Activated CD8-positive, alpha-beta memory T cell treated with anti-CD3 and anti-CD28 coated beads, Interleukin-2, amount 50 U/mL, for 1 hour (primary cell): Measurements from ENCODE around the gene CASP8AP2.
A peak's percentile ranks its signal among the peaks of the same experiment; 100 is the strongest.
"Not testable (repeated sequence)": the region's sequence is repeated elsewhere in the genome, so short reads cannot be mapped to it uniquely, and the experiment has no call there.

Experiments used
- DNase-seq: peaks from one replicate; pipeline ENCODE4 v3.0.0-alpha.2; 2020; ENCODE audit errors: extremely low read depth

The CASP8AP2 gene

GRCh38 chr6:89829472-89830169 lies at the start of gene CASP8AP2:
Gene CASP8AP2 (plus strand): TSS chr6:89829880.
- DNase-seq = peak; percentile 95

GRCh38 chr6:89781070-89782034 lies 48.3 kb upstream of the CASP8AP2 start:
- no peak for DNase-seq

- no peak for DNase-seq
Observed at GRCh38 chr6:89782222-89782621, 47.5 kb upstream of the CASP8AP2 start.

- not testable (repeated sequence) for DNase-seq
Observed at GRCh38 chr6:89783293-89783692, 46.4 kb upstream of the CASP8AP2 start.

GRCh38 chr6:89784838-89785237 lies 44.8 kb upstream of the CASP8AP2 start:
- DNase-seq = no peak

GRCh38 chr6:89786970-89787369 lies 42.7 kb upstream of the CASP8AP2 start:
- no peak for DNase-seq

- DNase-seq = no peak
Observed at GRCh38 chr6:89787660-89788328, 41.9 kb upstream of the CASP8AP2 start.

GRCh38 chr6:89789980-89790379 lies 39.7 kb upstream of the CASP8AP2 start:
- no peak for DNase-seq

GRCh38 chr6:89790403-89790802 lies 39.3 kb upstream of the CASP8AP2 start:
- DNase-seq = no peak

- DNase-seq = no peak
Observed at GRCh38 chr6:89792881-89793280, 36.8 kb upstream of the CASP8AP2 start.

GRCh38 chr6:89793586-89793985 lies 36.1 kb upstream of the CASP8AP2 start:
- DNase-seq = no peak

GRCh38 chr6:89794324-89794723 lies 35.4 kb upstream of the CASP8AP2 start:
- DNase-seq = no peak

- no peak for DNase-seq
Observed at GRCh38 chr6:89797317-89797716, 32.4 kb upstream of the CASP8AP2 start.

GRCh38 chr6:89799096-89799495 lies 30.6 kb upstream of the CASP8AP2 start:
- DNase-seq = no peak

- no peak for DNase-seq
Observed at GRCh38 chr6:89799756-89800155, 29.9 kb upstream of the CASP8AP2 start.

GRCh38 chr6:89803271-89803670 lies 26.4 kb upstream of the CASP8AP2 start:
- no peak for DNase-seq

- DNase-seq = no peak
Observed at GRCh38 chr6:89805814-89806371, 23.8 kb upstream of the CASP8AP2 start.

GRCh38 chr6:89807581-89807980 lies 22.1 kb upstream of the CASP8AP2 start:
- no peak for DNase-seq

- not testable (repeated sequence) for DNase-seq
Observed at GRCh38 chr6:89813422-89813821, 16.3 kb upstream of the CASP8AP2 start.

GRCh38 chr6:89817481-89817880 lies 12.2 kb upstream of the CASP8AP2 start:
- DNase-seq = no peak

GRCh38 chr6:89818977-89819335 lies 10.7 kb upstream of the CASP8AP2 start:
- no peak for DNase-seq
